GM12878 (cell line): Measurements from ENCODE around the gene TUBD1. TPM values are rescaled to one million over a fixed set of nuclear protein-coding genes. Genes with fewer than 3 reads are reported as not detected.
A peak's percentile ranks its signal among the peaks of the same experiment; 100 is the strongest.

Experiments
- ASH2L ChIP-seq: fragments of 300-600, 200-600 bp; sonication (generic); IDR thresholded peaks from 2 replicates; pipeline ENCODE4 v1.6.1; 2017; ENCODE audit warnings: low read depth, mild to moderate bottlenecking, borderline replicate concordance
- ATF7 ChIP-seq: fragments of 450-650 bp; IDR thresholded peaks from 2 replicates; pipeline ENCODE4 v1.6.1; 2016; ENCODE audit warnings: low read depth, mild to moderate bottlenecking
- BACH1 ChIP-seq: fragments of 450-650 bp; IDR thresholded peaks from 2 replicates; pipeline ENCODE4 v1.6.1; 2017; ENCODE audit warnings: mild to moderate bottlenecking, borderline replicate concordance
- BMI1 ChIP-seq: fragments of 450-650 bp; IDR thresholded peaks from 2 replicates; pipeline ENCODE4 v1.6.1; 2016; ENCODE audit warnings: mild to moderate bottlenecking, moderate library complexity, borderline replicate concordance
- CBFB ChIP-seq: IDR thresholded peaks from 2 replicates; pipeline ENCODE4 v1.6.1; 2016; ENCODE audit warnings: antibody characterized with exemption, low read depth
- ETV6 ChIP-seq, 2 experiments: fragments of 450-650 bp in 1 of 2; IDR thresholded peaks in 1 of 2; conservative IDR thresholded peaks in 1 of 2; 2 replicates each; pipeline ENCODE4 v1.6.1; 2014; ENCODE audit warnings: antibody characterized with exemption in 1 of 2, borderline replicate concordance in 1 of 2, low read depth in 1 of 2, mild to moderate bottlenecking in 1 of 2, moderate library complexity in 1 of 2
- FOXM1 ChIP-seq: IDR thresholded peaks from 2 replicates; pipeline ENCODE4 v1.6.1; 2012; ENCODE audit warnings: low read depth, mild to moderate bottlenecking, inconsistent platforms, low read length, moderate library complexity
- MEF2A ChIP-seq: IDR thresholded peaks from 2 replicates; pipeline ENCODE4 v1.6.1; 2011; ENCODE audit warnings: low read depth, mild to moderate bottlenecking, low read length, moderate library complexity; ENCODE audit not compliant: insufficient read depth
- MTA2 ChIP-seq: fragments of 450-650 bp; IDR thresholded peaks from 2 replicates; pipeline ENCODE4 v1.6.1; 2016; ENCODE audit warnings: low read depth, mild to moderate bottlenecking, moderate library complexity
- NFIC ChIP-seq: IDR thresholded peaks from 2 replicates; pipeline ENCODE4 v1.6.1; 2012; ENCODE audit warnings: low read depth, mild to moderate bottlenecking, inconsistent platforms, low read length, moderate library complexity
- NR2F1 ChIP-seq: fragments of 450-650 bp; conservative IDR thresholded peaks from 2 replicates; pipeline ENCODE4 v1.6.1; 2017; ENCODE audit warnings: mild to moderate bottlenecking
- RBBP5 ChIP-seq: fragments of 200-600 bp; sonication (generic); conservative IDR thresholded peaks from 2 replicates; pipeline ENCODE4 v1.6.1; 2016
- TBL1XR1 ChIP-seq: IDR thresholded peaks from 2 replicates; pipeline ENCODE4 v1.6.1; 2012; ENCODE audit warnings: low read depth, low read length, improper control_type of control experiment
- polyA plus RNA-seq, 11 experiments: library from polyadenylated mRNA; depleted of rRNA in 4 of 11; unstranded in 6 of 11; stranded (reverse) in 5 of 11; fragments of >200 nt; fragmentation: Nextera tagmentation in 4 of 11; fragmentation: Illumina TruSeq in 1 of 11; extraction: Ambion mirVana in 4 of 11; extraction: Trizol in 1 of 11; gene quantifications; 1 replicate in 1 of 11; 2 replicates in 10 of 11; pipeline versions ENCODE4 v1.2.1 to v1.2.3, GENCODE V29; 2011 to 2016; ENCODE audit warnings: inconsistent platforms in 2 of 11, missing spikeins in 2 of 11, low read depth in 1 of 11
- total RNA-seq, 4 experiments: library from RNA; depleted of rRNA in 3 of 4; stranded (reverse); fragments of >200 nt in 3 of 4; fragmentation: Illumina TruSeq in 1 of 4; extraction: Trizol in 1 of 4; gene quantifications; 2 replicates each; pipeline versions ENCODE4 v1.2.1 to v1.2.3, GENCODE V29; 2013 to 2021
- TF ChIP-seq, protein P1 (sequence below): fragments of 450-650 bp; IDR thresholded peaks from 2 replicates; pipeline ENCODE4 v1.6.1; 2017; ENCODE audit warnings: low read depth, mild to moderate bottlenecking, moderate library complexity
- TF ChIP-seq, protein P2 (sequence below): IDR thresholded peaks from 2 replicates; pipeline ENCODE4 v1.6.1; 2012; ENCODE audit warnings: low read depth, low read length, improper control_type of control experiment
- TF ChIP-seq, protein P3 (sequence below): fragments of 450-650 bp; conservative IDR thresholded peaks from 2 replicates; pipeline ENCODE4 v1.6.1; 2017; ENCODE audit warnings: mild to moderate bottlenecking, moderate library complexity
- TF ChIP-seq, protein P4 (sequence below): fragments of 450-650 bp; IDR thresholded peaks from 2 replicates; pipeline ENCODE4 v1.6.1; 2017; ENCODE audit warnings: borderline replicate concordance
- TF ChIP-seq, protein P5 (sequence below): IDR thresholded peaks from 2 replicates; pipeline ENCODE4 v1.6.1; 2011; ENCODE audit warnings: low read depth, low read length, improper control_type of control experiment, borderline replicate concordance

Gene TUBD1
- total and polyA plus RNA-seq, 10 of the 15 experiments (the other 5 are each of a cell fraction or from before 2014, with no cell fraction given), result 5.3 to 10.8 (median 8.3) TPM

DNA sequence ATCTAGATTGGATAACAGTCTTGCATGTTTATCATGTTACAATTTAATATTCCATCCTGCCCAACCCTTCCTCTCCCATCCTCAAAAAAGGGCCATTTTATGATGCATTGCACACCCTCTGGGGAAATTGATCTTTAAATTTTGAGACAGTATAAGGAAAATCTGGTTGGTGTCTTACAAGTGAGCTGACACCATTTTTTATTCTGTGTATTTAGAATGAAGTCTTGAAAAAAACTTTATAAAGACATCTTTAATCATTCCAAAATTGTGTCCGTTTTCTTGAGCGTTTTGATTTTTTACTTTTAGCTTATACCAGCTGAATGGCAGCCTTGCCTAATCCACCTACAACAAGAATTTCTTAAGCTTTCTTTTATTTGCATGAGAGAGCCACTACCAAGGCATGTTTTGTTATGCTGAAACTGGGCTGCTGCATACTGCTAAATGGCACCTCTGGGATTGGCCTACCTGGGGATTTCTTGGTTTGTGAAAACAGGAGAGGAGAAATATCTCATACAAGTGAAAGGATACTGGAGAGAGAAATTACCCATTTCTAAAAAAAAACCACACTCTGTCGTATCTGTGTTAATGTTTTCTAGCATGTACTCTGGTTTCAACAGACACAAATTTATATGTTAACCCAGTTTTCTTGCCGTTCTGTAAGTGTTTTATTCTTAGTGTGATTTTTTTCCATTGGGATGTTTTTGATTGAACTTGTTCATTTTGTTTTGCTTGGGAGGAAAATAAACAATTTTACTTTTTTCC is 52.2 kb downstream of the TUBD1 start (continued):
- TF ChIP-seq, protein P1, sequence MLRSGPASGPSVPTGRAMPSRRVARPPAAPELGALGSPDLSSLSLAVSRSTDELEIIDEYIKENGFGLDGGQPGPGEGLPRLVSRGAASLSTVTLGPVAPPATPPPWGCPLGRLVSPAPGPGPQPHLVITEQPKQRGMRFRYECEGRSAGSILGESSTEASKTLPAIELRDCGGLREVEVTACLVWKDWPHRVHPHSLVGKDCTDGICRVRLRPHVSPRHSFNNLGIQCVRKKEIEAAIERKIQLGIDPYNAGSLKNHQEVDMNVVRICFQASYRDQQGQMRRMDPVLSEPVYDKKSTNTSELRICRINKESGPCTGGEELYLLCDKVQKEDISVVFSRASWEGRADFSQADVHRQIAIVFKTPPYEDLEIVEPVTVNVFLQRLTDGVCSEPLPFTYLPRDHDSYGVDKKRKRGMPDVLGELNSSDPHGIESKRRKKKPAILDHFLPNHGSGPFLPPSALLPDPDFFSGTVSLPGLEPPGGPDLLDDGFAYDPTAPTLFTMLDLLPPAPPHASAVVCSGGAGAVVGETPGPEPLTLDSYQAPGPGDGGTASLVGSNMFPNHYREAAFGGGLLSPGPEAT, result peak; percentile 57
- TF ChIP-seq, protein P2, sequence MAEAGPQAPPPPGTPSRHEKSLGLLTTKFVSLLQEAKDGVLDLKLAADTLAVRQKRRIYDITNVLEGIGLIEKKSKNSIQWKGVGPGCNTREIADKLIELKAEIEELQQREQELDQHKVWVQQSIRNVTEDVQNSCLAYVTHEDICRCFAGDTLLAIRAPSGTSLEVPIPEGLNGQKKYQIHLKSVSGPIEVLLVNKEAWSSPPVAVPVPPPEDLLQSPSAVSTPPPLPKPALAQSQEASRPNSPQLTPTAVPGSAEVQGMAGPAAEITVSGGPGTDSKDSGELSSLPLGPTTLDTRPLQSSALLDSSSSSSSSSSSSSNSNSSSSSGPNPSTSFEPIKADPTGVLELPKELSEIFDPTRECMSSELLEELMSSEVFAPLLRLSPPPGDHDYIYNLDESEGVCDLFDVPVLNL, result no peak
- TF ChIP-seq TBL1XR1 (peak; percentile 61; the same call in 1 of the 2 replicates), NR2F1 (0 out of 2 replicates have a peak, but pooled peaks have one; percentile 30), CBFB (peak; percentile 31; the same call in 1 of the 2 replicates), ATF7 (no peak), MTA2 (0 out of 2 replicates have a peak, but pooled peaks have one; percentile 11), NFIC (peak; percentile 41; the same call in 1 of the 2 replicates), MEF2A (0 out of 2 replicates have a peak, but pooled peaks have one; percentile 21), ASH2L (no peak), FOXM1 (no peak), ETV6 (conservative IDR thresholded peaks at IDR 0.05 in 1 of 2, IDR thresholded peaks at IDR 0.05 in 1 of 2; ENCODE audit: borderline replicate concordance in 1 of 2, low read depth in 1 of 2) (peak in 1 of 2 experiments; percentile 26; a peak in 1 of 4 replicates), BMI1 (peak; percentile 22; the same call in 1 of the 2 replicates), BACH1 (0 out of 2 replicates have a peak, but pooled peaks have one; percentile 24), RBBP5 (no peak)
- TF ChIP-seq, protein P3, sequence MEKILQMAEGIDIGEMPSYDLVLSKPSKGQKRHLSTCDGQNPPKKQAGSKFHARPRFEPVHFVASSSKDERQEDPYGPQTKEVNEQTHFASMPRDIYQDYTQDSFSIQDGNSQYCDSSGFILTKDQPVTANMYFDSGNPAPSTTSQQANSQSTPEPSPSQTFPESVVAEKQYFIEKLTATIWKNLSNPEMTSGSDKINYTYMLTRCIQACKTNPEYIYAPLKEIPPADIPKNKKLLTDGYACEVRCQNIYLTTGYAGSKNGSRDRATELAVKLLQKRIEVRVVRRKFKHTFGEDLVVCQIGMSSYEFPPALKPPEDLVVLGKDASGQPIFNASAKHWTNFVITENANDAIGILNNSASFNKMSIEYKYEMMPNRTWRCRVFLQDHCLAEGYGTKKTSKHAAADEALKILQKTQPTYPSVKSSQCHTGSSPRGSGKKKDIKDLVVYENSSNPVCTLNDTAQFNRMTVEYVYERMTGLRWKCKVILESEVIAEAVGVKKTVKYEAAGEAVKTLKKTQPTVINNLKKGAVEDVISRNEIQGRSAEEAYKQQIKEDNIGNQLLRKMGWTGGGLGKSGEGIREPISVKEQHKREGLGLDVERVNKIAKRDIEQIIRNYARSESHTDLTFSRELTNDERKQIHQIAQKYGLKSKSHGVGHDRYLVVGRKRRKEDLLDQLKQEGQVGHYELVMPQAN, result peak; percentile 12; the same call in 1 of the 2 replicates
- TF ChIP-seq, protein P4, sequence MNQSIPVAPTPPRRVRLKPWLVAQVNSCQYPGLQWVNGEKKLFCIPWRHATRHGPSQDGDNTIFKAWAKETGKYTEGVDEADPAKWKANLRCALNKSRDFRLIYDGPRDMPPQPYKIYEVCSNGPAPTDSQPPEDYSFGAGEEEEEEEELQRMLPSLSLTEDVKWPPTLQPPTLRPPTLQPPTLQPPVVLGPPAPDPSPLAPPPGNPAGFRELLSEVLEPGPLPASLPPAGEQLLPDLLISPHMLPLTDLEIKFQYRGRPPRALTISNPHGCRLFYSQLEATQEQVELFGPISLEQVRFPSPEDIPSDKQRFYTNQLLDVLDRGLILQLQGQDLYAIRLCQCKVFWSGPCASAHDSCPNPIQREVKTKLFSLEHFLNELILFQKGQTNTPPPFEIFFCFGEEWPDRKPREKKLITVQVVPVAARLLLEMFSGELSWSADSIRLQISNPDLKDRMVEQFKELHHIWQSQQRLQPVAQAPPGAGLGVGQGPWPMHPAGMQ, result no peak
- TF ChIP-seq, protein P5, sequence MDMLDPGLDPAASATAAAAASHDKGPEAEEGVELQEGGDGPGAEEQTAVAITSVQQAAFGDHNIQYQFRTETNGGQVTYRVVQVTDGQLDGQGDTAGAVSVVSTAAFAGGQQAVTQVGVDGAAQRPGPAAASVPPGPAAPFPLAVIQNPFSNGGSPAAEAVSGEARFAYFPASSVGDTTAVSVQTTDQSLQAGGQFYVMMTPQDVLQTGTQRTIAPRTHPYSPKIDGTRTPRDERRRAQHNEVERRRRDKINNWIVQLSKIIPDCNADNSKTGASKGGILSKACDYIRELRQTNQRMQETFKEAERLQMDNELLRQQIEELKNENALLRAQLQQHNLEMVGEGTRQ, result no peak
